Measurements from ENCODE around the gene GPRC5D.

DNA sequence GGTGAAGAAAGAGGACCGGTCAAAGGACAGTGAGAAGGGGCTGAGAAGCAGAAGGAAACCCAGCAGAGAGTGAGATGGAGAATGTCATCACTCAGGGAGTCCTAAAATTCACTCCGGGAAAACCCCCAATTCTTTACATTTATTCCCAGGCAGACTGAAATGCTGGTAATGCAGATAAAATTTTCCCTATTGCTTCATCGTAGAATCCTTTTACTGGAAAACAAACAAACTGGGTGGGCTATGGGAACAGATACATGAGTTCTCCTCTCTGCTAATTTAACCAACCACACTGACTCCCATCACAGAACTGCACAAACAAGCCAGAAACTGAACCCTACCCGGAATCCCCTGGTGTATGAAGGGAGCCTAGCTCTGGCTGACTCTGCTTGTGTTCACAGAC lies 27.2 kb upstream of the GPRC5D start:
- TF ChIP-seq, protein P1, sequence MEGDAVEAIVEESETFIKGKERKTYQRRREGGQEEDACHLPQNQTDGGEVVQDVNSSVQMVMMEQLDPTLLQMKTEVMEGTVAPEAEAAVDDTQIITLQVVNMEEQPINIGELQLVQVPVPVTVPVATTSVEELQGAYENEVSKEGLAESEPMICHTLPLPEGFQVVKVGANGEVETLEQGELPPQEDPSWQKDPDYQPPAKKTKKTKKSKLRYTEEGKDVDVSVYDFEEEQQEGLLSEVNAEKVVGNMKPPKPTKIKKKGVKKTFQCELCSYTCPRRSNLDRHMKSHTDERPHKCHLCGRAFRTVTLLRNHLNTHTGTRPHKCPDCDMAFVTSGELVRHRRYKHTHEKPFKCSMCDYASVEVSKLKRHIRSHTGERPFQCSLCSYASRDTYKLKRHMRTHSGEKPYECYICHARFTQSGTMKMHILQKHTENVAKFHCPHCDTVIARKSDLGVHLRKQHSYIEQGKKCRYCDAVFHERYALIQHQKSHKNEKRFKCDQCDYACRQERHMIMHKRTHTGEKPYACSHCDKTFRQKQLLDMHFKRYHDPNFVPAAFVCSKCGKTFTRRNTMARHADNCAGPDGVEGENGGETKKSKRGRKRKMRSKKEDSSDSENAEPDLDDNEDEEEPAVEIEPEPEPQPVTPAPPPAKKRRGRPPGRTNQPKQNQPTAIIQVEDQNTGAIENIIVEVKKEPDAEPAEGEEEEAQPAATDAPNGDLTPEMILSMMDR (IDR thresholded peaks at IDR 0.05) = no peak
- TF ChIP-seq POLR2A (IDR thresholded peaks at IDR 0.05) = no peak

Data from right lobe of liver (tissue), 4 donors.